HG03064 (cell line): ENCODE measurements around the gene TRUB1.

Experiments
- ATAC-seq: cut with Tn5 transposase; IDR thresholded peaks from one replicate; pipeline ENCODE4 v1.9.1; 2021; ENCODE audit warnings: low read depth; ENCODE audit not compliant: unreplicated experiment

Gene TRUB1

DNA sequence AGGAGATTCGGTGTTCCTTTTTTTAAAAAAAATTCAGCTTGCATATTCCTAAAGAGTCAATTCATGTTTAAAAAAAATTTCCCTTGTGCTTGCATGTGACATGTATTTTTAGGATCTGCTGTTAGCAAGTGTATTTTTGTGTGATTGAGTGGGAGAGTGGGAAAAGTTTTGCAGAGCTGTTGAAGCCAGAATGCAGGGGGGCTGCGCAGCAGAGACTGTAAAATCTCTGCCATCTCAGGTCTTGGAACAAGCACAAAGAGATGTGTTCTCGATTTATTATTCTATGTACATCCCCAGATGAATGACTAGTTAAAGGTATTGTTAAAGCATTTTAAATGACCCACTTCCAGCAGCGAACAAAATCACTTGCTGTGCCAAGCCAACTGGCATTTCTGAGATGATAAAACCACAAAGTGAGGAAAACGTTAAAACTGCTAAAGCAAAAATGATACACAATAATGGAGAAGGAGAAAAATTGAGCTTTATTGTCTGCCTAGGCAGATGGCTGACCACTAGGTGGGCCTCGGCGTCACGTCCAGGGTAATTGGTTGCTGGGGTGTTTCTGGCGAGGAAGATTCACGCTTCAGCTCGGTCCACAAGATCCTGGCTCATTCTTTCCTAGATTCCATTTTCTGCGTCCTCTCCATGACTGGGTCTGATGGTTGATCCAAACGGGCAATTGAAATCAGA is 88.2 kb downstream of the TRUB1 start:
- no peak for ATAC-seq

DNA sequence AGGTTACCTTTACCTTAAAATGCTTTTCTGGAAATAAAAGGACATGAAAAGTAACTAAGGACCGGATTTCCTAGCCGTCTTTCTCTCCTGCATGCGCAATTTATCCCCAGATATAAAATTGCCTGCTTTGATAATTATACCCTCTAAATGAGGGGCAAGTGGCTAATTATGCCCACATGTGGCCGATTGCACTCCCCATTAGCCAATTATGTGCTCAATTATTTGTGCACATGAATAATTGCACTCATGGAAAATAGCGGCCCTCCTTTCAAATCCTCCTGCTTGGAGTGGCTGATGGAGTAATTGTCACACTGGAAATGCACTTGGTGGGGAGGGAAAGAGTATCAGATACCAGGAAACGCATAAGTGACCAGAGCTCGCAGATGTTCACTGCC is 88.7 kb downstream of the TRUB1 start:
- ATAC-seq: no peak
